NCI-H524 (cell line): ENCODE measurements around the gene CNOT11.
"Not testable (repeated sequence)": the region's sequence is repeated elsewhere in the genome, so short reads cannot be mapped to it uniquely, and the experiment has no call there.

Source experiments
- DNase-seq, 2 experiments: peaks; one replicate each; lab custom pipeline; 2025; lab: John Stamatoyannopoulos, UW

CNOT11 gene

GRCh38 chr2:101245468-101245867, 7.2 kb upstream of the CNOT11 start:
- DNase-seq: not testable (repeated sequence)

GRCh38 chr2:101248756-101249155, 3.9 kb upstream of the CNOT11 start:
- not testable (repeated sequence) for DNase-seq

GRCh38 chr2:101249826-101250225, 2.9 kb upstream of the CNOT11 start:
- DNase-seq: no peak

GRCh38 chr2:101251246-101251781, 1.4 kb upstream of the CNOT11 start:
- not testable (repeated sequence) for DNase-seq

- peak in 1 of 2 experiments; percentile 39 for DNase-seq
These were observed 760 bp upstream of the CNOT11 start for GRCh38 chr2:101251844-101252407.

GRCh38 chr2:101253013-101253702, 472 bp downstream of the CNOT11 start:
- peak; percentile 22 to 51 for DNase-seq

- DNase-seq: no peak
These were observed 1.2 kb downstream of the CNOT11 start for GRCh38 chr2:101253703-101254450.

GRCh38 chr2:101255501-101255900, 2.8 kb downstream of the CNOT11 start:
- DNase-seq: no peak

GRCh38 chr2:101256316-101256715, 3.6 kb downstream of the CNOT11 start:
- DNase-seq: no peak

GRCh38 chr2:101258804-101259203, 6.1 kb downstream of the CNOT11 start:
- no peak for DNase-seq

- no peak for DNase-seq
These were observed 9.5 kb downstream of the CNOT11 start for GRCh38 chr2:101262142-101262541.

- no peak for DNase-seq
These were observed 10.7 kb downstream of the CNOT11 start for GRCh38 chr2:101263377-101263800.

GRCh38 chr2:101264360-101264939, 11.8 kb downstream of the CNOT11 start:
- DNase-seq: no peak

GRCh38 chr2:101265893-101266499, 13.3 kb downstream of the CNOT11 start:
- DNase-seq: no peak

GRCh38 chr2:101267671-101268656, 15.3 kb downstream of the CNOT11 start:
- no peak for DNase-seq

- DNase-seq: no peak
These were observed 18.1 kb downstream of the CNOT11 start for GRCh38 chr2:101270700-101271259.

GRCh38 chr2:101272045-101272784, 19.5 kb downstream of the CNOT11 start:
- no peak for DNase-seq

GRCh38 chr2:101273056-101273455, 20.4 kb downstream of the CNOT11 start:
- DNase-seq: no peak

- no peak for DNase-seq
These were observed 21.5 kb downstream of the CNOT11 start for GRCh38 chr2:101274142-101274541.

GRCh38 chr2:101277111-101277510, 24.4 kb downstream of the CNOT11 start:
- no peak for DNase-seq
